Natural killer cell (primary cell): ENCODE results near the gene SORBS1. TPM values are rescaled to one million over a fixed set of nuclear protein-coding genes. Genes with fewer than 3 reads are reported as not detected.

Experiments used
- ATAC-seq, 3 donors: fragments of 150-1000 bp in 2 of 3; fragments of 200-7000 bp in 1 of 3; cut with Tn5 transposase; 1 replicate in 1 of 3; 2 replicates in 2 of 3; pipeline ENCODE4 v1.10.0; 2021; ENCODE audit warnings: mild to moderate bottlenecking in 2 of 3, moderate library complexity in 2 of 3
- DNase-seq, 2 donors: peaks; one replicate each; pipeline versions ENCODE4 v3.0.0 to v3.0.0-alpha.2; 2013 to 2021; ENCODE audit warnings: mixed read lengths in 1 of 2
- H3K27ac ChIP-seq: one replicate; pipeline ENCODE4 v1.5.1; 2013; ENCODE audit warnings: mild to moderate bottlenecking, low read length
- H3K27me3 ChIP-seq: one replicate; pipeline ENCODE4 v1.6.1; 2013; ENCODE audit warnings: low read length; ENCODE audit not compliant: control insufficient read depth, insufficient read depth
- H3K36me3 ChIP-seq: one replicate; pipeline ENCODE4 v1.6.1; 2013; ENCODE audit warnings: low read length; ENCODE audit not compliant: control insufficient read depth, insufficient read depth
- H3K4me1 ChIP-seq: one replicate; pipeline ENCODE4 v1.6.1; 2013; ENCODE audit warnings: low read length; ENCODE audit not compliant: control insufficient read depth, insufficient read depth
- H3K4me3 ChIP-seq: one replicate; pipeline ENCODE4 v1.5.1; 2013; ENCODE audit warnings: low read length
- H3K9me3 ChIP-seq: one replicate; pipeline ENCODE4 v1.6.1; 2013; ENCODE audit warnings: low read length; ENCODE audit not compliant: control insufficient read depth, insufficient read depth
- H3K27ac Mint-ChIP-seq, 2 donors: one replicate each; pipeline ENCODE4 v1.8.0; 2022; ENCODE audit warnings: mild to moderate bottlenecking in 2 of 2, mixed read lengths in 2 of 2, moderate library complexity in 1 of 2
- H3K27me3 Mint-ChIP-seq, 2 donors: one replicate each; pipeline ENCODE4 v1.8.0; 2022; ENCODE audit warnings: low read depth in 2 of 2, mixed read lengths in 2 of 2
- H3K36me3 Mint-ChIP-seq: one replicate; pipeline ENCODE4 v1.8.0; 2022; ENCODE audit warnings: mixed read lengths
- H3K4me1 Mint-ChIP-seq, 2 donors: one replicate each; pipeline ENCODE4 v1.8.0; 2022; ENCODE audit warnings: mixed read lengths in 2 of 2
- H3K4me3 Mint-ChIP-seq: one replicate; pipeline ENCODE4 v1.8.0; 2022; ENCODE audit warnings: mild to moderate bottlenecking, moderate library complexity, mixed read lengths
- H3K9me3 Mint-ChIP-seq, 2 donors: one replicate each; pipeline ENCODE4 v1.8.0; 2022; ENCODE audit warnings: mixed read lengths in 2 of 2
- WGBS: methylation state at CpG from one replicate; pipeline ENCODE4 v1.1.7; 2013; ENCODE audit warnings: missing lambda C conversion rate; ENCODE audit not compliant: insufficient coverage; 5-methylcytosine and 5-hydroxymethylcytosine counted together
- intact Hi-C: fragments of 100-400 bp; cut with micrococcal nuclease; formaldehyde crosslinking; loops from one replicate; pipeline ENCODE4 v1.14.2; 2022
- total RNA-seq, 4 donors: library from RNA; stranded (reverse); fragments of 120-200 nt in 1 of 4; gene quantifications; one replicate each; pipeline versions ENCODE4 v1.2.3 to v1.2.4, GENCODE V29; 2013 to 2022
- TF ChIP-seq, protein P1 (sequence below): fragments of 200-600 bp; IDR thresholded peaks from one replicate; pipeline ENCODE4 v1.8.0; 2022; ENCODE audit warnings: antibody characterized with exemption

The SORBS1 gene
- total RNA-seq, 3 donors from 2014 or later (not counting 1 experiment from before 2014, with no cell fraction given) = 2.4 to 5.4 (median 2.8) TPM

DNA sequence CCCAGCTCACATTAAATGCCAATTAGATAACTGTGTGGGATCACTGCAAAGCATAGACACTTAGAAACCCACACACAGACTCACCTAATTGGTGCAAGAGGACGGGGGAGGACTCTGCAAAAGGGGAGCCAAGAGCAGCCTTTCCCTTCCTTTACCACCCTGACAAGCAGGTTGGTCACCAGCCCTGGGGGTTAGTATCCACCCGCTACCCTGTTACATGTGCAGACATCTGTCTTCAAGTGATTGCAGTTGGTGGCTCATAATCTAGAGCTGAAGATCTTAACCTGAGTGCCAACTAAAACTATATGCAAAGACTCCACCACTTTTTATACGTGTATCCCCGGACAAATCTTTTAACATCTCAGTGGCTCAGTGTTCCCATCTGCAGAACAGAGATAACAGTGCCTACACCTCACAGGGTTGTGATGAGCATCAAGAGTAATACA lies 56.9 kb downstream of the SORBS1 start:
- no peaks in the 10 kb centered on the region for H3K36me3 ChIP-seq
- intact Hi-C loops = no loop called here
- WGBS = 90% methylated on average over 4 of the region's 4 CpGs
- Mint-ChIP-seq H3K27me3 (peaks cover under 1 to 8% of the 10 kb centered on the region in 2 donors), H3K4me1 (no peaks in the 10 kb centered on the region), H3K4me3 (no peak overlapping the region), H3K27ac (no peak overlapping the region), H3K36me3 (no peaks in the 10 kb centered on the region), H3K9me3 (no peaks in the 10 kb centered on the region)
- H3K9me3 ChIP-seq = no peaks in the 10 kb centered on the region
- DNase-seq = no peak
- H3K4me1 ChIP-seq = no peaks in the 10 kb centered on the region
- ATAC-seq = no peak
- H3K27me3 ChIP-seq = no peaks in the 10 kb centered on the region
- TF ChIP-seq, protein P1, sequence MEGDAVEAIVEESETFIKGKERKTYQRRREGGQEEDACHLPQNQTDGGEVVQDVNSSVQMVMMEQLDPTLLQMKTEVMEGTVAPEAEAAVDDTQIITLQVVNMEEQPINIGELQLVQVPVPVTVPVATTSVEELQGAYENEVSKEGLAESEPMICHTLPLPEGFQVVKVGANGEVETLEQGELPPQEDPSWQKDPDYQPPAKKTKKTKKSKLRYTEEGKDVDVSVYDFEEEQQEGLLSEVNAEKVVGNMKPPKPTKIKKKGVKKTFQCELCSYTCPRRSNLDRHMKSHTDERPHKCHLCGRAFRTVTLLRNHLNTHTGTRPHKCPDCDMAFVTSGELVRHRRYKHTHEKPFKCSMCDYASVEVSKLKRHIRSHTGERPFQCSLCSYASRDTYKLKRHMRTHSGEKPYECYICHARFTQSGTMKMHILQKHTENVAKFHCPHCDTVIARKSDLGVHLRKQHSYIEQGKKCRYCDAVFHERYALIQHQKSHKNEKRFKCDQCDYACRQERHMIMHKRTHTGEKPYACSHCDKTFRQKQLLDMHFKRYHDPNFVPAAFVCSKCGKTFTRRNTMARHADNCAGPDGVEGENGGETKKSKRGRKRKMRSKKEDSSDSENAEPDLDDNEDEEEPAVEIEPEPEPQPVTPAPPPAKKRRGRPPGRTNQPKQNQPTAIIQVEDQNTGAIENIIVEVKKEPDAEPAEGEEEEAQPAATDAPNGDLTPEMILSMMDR = no peak
- no peak overlapping the region for H3K4me3 ChIP-seq
- no peak overlapping the region for H3K27ac ChIP-seq

DNA sequence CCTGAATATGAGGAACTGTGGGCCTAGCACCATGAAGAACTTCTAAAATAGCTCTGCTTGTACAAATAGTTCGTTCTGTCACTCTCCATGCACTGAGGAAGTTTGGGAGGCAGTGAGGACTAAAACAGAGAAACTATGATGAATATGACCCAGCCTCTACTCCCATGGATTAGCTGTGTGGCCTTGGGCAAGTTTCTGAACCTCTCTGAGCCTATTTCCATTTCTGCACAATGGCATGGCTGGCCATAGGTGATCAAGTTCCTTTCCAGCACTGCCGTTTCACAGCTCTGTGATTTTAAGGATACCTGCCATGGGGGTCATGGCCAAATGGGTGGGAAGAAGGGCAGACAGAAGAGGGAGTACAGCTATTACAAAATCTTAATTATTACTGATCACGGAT lies 57.6 kb downstream of the SORBS1 start:
- intact Hi-C loops = no loop called here

DNA sequence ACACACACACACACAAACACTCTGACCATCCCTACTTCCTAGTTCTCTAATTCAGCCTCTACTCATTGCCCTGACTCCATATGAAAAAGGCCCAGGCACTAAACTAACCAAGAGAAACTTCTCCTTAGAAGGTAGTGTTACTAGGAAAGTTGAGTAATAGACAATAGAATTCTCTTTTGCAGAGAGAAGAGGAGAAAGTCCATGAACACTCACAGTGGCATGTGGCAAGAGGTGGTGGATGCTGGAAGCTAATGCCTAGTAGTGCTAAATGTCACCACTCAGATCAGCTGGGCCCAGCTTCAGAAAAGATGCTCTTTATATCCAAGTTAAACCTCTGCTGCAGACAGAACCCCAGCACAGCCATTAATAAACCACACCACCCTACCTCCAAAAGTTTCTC lies 58.2 kb downstream of the SORBS1 start:
- Histone ChIP-seq H3K27ac (no peak overlapping the region), H3K4me3 (no peak overlapping the region), H3K27me3 (no peaks in the 10 kb centered on the region), H3K36me3 (no peaks in the 10 kb centered on the region), H3K9me3 (no peaks in the 10 kb centered on the region), H3K4me1 (no peaks in the 10 kb centered on the region)
- Mint-ChIP-seq H3K9me3 (no peaks in the 10 kb centered on the region), H3K27me3 (peaks cover 0 to 8% of the 10 kb centered on the region in 2 donors), H3K4me1 (no peaks in the 10 kb centered on the region), H3K4me3 (no peak overlapping the region), H3K27ac (no peak overlapping the region), H3K36me3 (no peaks in the 10 kb centered on the region)
- DNase-seq (no peak), ATAC-seq (no peak)
- TF ChIP-seq, protein P1 = no peak
- intact Hi-C loops = no loop called here

More for the DNA sequence above, 57.6 kb downstream of the SORBS1 start:
- Histone ChIP-seq H3K9me3 (no peaks in the 10 kb centered on the region), H3K4me1 (no peaks in the 10 kb centered on the region), H3K27me3 (no peaks in the 10 kb centered on the region), H3K36me3 (no peaks in the 10 kb centered on the region), H3K27ac (no peak overlapping the region), H3K4me3 (no peak overlapping the region)
- Mint-ChIP-seq H3K4me1 (no peaks in the 10 kb centered on the region), H3K27me3 (peaks cover 0 to 8% of the 10 kb centered on the region in 2 donors), H3K4me3 (no peak overlapping the region), H3K36me3 (no peaks in the 10 kb centered on the region), H3K27ac (no peak overlapping the region), H3K9me3 (no peaks in the 10 kb centered on the region)
- 73% methylated on average over 2 of the region's 3 CpGs for WGBS
- DNase-seq (no peak), ATAC-seq (no peak)
- TF ChIP-seq, protein P1 = no peak

DNA sequence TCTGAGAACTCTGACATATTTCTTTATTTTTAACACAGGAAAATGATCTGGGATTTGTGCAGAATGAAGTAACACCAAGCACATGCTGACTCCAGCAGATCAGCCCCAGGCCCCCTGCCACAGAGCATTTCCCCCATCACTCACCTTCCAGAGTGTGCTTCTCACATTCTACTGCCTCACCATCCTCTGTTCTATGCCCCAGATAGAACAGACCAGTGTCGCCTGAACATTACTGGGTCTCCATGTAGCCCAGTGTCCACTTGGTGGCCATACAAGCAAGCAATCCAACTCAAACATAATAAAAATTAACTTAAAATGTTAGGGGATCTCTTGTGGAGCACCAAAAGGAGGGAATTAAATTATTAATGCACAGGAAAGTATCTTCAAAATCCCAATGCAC lies 58.8 kb downstream of the SORBS1 start:
- TF ChIP-seq, protein P1 = no peak
- Histone ChIP-seq H3K9me3 (no peaks in the 10 kb centered on the region), H3K27me3 (no peaks in the 10 kb centered on the region), H3K4me3 (no peak overlapping the region), H3K27ac (no peak overlapping the region), H3K4me1 (no peaks in the 10 kb centered on the region), H3K36me3 (no peaks in the 10 kb centered on the region)
- WGBS = 90% methylated on average over 1 of the region's 1 CpG
- intact Hi-C loops = no loop called here
- no peaks in the 10 kb centered on the region for H3K9me3 Mint-ChIP-seq
- no peak overlapping the region for H3K4me3 Mint-ChIP-seq
- H3K4me1 Mint-ChIP-seq = no peaks in the 10 kb centered on the region
- DNase-seq = no peak
- H3K27ac Mint-ChIP-seq = no peak overlapping the region
- H3K27me3 Mint-ChIP-seq = peaks cover 0 to 8% of the 10 kb centered on the region in 2 donors
- no peaks in the 10 kb centered on the region for H3K36me3 Mint-ChIP-seq
- no peak for ATAC-seq
